GM23338 (cell line): ENCODE data around the gene FN3K.
A peak's percentile ranks its signal among the peaks of the same experiment; 100 is the strongest.

Source experiments
- CREB1 ChIP-seq: fragments of 250-450 bp; sonication (Bioruptor Pico); IDR thresholded peaks from 2 replicates; pipeline ENCODE4 v1.5.0; 2020; ENCODE audit warnings: low read depth, mild to moderate bottlenecking, moderate library complexity
- EZH2 ChIP-seq: fragments of 200-600 bp; sonication (generic); IDR thresholded peaks from one replicate; pipeline ENCODE4 v1.8.0; 2017; ENCODE audit warnings: antibody characterized with exemption, mild to moderate bottlenecking, low read depth; ENCODE audit not compliant: unreplicated experiment
- JUNB ChIP-seq: IDR thresholded peaks from one replicate; pipeline ENCODE4 v1.6.1; 2016; ENCODE audit warnings: antibody characterized with exemption; ENCODE audit not compliant: unreplicated experiment
- POLR2AphosphoS5 ChIP-seq: IDR thresholded peaks from 2 replicates; pipeline ENCODE4 v1.6.1; 2016; ENCODE audit warnings: antibody characterized with exemption, low read depth
- STAT1 ChIP-seq: IDR thresholded peaks from one replicate; pipeline ENCODE4 v1.6.1; 2016; ENCODE audit warnings: antibody characterized with exemption; ENCODE audit not compliant: unreplicated experiment
- ZNF114 ChIP-seq: fragments of 250-450 bp; sonication (Bioruptor Pico); IDR thresholded peaks from 2 replicates; pipeline ENCODE4 v1.5.0; 2020; ENCODE audit warnings: mild to moderate bottlenecking, moderate library complexity
- TF ChIP-seq, protein P1 (sequence below), 2 experiments: fragments of 200-600 bp in 1 of 2; sonication (generic) in 1 of 2; conservative IDR thresholded peaks; 2 replicates each; pipeline versions ENCODE4 v1.5.1 to v1.6.1; 2016 to 2017; ENCODE audit warnings: antibody characterized with exemption in 2 of 2, low read depth in 2 of 2, mild to moderate bottlenecking in 2 of 2, moderate library complexity in 1 of 2
- TF ChIP-seq, protein P2 (sequence below): IDR thresholded peaks from one replicate; pipeline ENCODE4 v1.6.1; 2018; ENCODE audit warnings: antibody characterized with exemption; ENCODE audit not compliant: unreplicated experiment

DNA sequence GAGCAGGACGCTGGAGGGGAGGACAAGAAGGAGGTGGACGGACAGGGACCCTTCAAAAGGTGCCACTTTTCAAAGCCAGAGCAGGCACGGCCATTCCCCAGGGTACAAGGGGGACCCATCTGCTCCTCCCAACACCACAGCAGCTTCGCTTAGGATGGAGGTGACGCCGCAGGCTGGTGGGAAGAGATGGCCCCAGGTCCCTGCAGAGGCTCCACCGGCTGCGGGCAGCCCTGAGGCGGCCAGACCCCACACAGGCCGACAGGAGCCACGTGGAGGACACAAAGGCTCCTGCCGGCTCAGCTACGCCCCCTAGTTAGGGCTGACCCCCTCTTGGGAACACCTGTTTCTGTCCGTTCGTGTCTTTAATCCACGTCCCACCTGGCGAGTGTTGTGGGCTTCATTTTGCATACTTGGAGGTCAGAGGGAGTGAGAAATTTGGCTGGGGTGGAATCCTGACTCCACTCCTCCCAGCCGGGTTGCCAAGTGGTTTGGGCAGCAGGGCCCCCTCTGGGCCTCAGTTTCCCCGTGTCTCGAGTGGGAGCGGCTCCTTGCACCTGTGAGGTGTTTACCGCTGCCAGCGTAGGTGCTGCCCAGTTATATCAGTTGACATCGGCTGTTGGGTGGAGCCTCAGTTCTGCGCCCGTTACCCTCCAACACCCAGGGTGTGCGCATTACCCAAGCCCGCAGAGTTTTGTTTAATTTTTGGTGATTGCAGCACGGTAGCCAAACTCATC, 24.7 kb upstream of the FN3K start:
- TF ChIP-seq, protein P1, sequence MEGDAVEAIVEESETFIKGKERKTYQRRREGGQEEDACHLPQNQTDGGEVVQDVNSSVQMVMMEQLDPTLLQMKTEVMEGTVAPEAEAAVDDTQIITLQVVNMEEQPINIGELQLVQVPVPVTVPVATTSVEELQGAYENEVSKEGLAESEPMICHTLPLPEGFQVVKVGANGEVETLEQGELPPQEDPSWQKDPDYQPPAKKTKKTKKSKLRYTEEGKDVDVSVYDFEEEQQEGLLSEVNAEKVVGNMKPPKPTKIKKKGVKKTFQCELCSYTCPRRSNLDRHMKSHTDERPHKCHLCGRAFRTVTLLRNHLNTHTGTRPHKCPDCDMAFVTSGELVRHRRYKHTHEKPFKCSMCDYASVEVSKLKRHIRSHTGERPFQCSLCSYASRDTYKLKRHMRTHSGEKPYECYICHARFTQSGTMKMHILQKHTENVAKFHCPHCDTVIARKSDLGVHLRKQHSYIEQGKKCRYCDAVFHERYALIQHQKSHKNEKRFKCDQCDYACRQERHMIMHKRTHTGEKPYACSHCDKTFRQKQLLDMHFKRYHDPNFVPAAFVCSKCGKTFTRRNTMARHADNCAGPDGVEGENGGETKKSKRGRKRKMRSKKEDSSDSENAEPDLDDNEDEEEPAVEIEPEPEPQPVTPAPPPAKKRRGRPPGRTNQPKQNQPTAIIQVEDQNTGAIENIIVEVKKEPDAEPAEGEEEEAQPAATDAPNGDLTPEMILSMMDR (conservative IDR thresholded peaks at IDR 0.05; ENCODE audit: low read depth in 2 of 2): peak in 1 of 2 experiments; percentile 67; a peak in 3 of 4 replicates
- TF ChIP-seq JUNB (no peak), EZH2 (no peak), POLR2AphosphoS5 (no peak), CREB1 (CRISPR knock-in tag) (no peak), ZNF114 (no peak), STAT1 (no peak)
- TF ChIP-seq, protein P2, sequence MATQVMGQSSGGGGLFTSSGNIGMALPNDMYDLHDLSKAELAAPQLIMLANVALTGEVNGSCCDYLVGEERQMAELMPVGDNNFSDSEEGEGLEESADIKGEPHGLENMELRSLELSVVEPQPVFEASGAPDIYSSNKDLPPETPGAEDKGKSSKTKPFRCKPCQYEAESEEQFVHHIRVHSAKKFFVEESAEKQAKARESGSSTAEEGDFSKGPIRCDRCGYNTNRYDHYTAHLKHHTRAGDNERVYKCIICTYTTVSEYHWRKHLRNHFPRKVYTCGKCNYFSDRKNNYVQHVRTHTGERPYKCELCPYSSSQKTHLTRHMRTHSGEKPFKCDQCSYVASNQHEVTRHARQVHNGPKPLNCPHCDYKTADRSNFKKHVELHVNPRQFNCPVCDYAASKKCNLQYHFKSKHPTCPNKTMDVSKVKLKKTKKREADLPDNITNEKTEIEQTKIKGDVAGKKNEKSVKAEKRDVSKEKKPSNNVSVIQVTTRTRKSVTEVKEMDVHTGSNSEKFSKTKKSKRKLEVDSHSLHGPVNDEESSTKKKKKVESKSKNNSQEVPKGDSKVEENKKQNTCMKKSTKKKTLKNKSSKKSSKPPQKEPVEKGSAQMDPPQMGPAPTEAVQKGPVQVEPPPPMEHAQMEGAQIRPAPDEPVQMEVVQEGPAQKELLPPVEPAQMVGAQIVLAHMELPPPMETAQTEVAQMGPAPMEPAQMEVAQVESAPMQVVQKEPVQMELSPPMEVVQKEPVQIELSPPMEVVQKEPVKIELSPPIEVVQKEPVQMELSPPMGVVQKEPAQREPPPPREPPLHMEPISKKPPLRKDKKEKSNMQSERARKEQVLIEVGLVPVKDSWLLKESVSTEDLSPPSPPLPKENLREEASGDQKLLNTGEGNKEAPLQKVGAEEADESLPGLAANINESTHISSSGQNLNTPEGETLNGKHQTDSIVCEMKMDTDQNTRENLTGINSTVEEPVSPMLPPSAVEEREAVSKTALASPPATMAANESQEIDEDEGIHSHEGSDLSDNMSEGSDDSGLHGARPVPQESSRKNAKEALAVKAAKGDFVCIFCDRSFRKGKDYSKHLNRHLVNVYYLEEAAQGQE: no peak
